Left cardiac atrium (tissue), 4 donors: ENCODE results near the gene CHST8. TPM values are rescaled to one million over a fixed set of nuclear protein-coding genes. Genes with fewer than 3 reads are reported as not detected.

Experiments
- ATAC-seq, 2 donors: fragments of 200-7000 bp; cut with Tn5 transposase; one replicate each; pipeline ENCODE4 v1.9.1; 2020; ENCODE audit warnings: mild to moderate bottlenecking in 2 of 2, moderate library complexity in 2 of 2
- DNase-seq: peaks from one replicate; pipeline ENCODE4 v3.0.0-alpha.2; 2020
- intact Hi-C, 2 donors: fragments of 100-400 bp; cut with DNase I; formaldehyde crosslinking; loops; one replicate each; pipeline versions ENCODE4 v1.14.1 to v1.15.1; 2022 to 2023
- total RNA-seq, 2 donors: library from RNA; stranded (reverse); fragmentation: NEBNext Ultra II Directional; extraction: Animal tissue kit (Norgen Biotek cat#: 25700); gene quantifications; one replicate each; pipeline ENCODE4 v1.2.1, GENCODE V29; 2021
- donor health status: DM: no; HTN: yes; CAD: no.
- donor health status: DM: no; HTN: yes; CAD: no; lungs with severe emphysema.
- donor health status: DM: yes; HTN: yes; CAD: no.
- donor health status: Dilated cardiomyopathy.

CHST8 gene
- total RNA-seq, 2 donors from 2014 or later, result 0.29 to 0.42 TPM

- ATAC-seq, result no peak
- intact Hi-C loops, result no loop called here
- no peak for DNase-seq
These were observed 78.8 kb downstream of the CHST8 start for GRCh38 chr19:33700408-33701013.

GRCh38 chr19:33701565-33701964 lies 79.8 kb downstream of the CHST8 start:
- ATAC-seq (no peak), DNase-seq (no peak)
- intact Hi-C loops, result no loop called here

DNA sequence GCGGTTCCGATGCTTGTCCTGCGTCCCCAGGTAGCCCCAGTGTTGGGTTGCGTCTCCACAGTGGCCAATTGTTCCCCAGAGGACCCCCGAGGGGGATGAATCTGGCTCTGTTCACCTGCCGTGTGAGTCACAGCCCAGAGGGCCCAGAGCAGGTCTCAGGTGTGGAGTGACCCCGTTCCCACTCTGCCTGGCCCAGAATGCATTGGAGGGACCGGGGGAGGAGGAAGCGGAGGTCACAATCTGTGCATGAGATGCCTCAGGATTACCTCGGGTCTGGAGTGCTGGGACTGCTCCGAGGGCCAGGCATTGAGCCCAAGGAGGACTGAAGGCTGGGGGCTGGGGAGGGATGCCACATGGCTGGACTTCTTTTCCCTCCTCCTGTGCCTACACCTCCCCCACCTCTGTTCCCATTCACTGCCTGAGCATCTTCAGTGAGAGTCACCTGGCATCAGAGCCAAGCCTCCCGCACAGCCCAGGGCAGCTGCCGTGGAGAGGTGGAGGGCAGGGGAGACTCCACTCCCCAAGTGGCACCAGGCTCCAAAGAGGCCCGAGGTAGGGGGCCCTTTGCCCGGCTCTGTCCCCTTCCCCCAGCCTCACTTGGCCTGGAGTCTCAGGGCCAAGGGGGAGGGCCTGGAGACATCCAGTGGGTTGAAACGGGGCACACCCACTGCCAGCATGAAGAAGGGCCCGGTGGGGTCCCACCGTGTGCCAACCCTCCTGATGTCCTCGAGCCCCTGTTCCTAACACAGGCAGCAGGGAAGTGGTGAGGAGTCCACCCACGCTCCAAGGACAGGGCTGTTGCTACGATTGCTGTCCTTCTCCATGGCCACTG lies 81.1 kb downstream of the CHST8 start:
- intact Hi-C loops, result no loop called here
- ATAC-seq, result no peak
- DNase-seq, result peak; percentile 9

DNA sequence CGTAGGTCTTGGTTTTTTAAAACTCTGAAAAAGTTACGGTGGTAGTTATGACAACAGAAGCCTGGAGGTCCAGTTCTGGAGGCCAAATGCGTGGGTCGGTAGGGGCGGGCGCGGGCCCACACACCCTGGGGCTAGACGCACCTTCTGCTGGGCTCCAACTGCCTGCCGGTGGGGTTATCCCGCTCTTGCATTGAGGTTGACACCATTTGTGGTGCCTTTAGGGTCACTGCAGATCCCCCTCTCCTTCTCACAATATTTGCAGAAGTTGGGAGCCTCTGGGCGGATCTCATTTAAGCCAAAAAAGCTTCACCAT lies 81.6 kb downstream of the CHST8 start:
- DNase-seq, result no peak
- no peak for ATAC-seq
- intact Hi-C loops, result no loop called here

DNA sequence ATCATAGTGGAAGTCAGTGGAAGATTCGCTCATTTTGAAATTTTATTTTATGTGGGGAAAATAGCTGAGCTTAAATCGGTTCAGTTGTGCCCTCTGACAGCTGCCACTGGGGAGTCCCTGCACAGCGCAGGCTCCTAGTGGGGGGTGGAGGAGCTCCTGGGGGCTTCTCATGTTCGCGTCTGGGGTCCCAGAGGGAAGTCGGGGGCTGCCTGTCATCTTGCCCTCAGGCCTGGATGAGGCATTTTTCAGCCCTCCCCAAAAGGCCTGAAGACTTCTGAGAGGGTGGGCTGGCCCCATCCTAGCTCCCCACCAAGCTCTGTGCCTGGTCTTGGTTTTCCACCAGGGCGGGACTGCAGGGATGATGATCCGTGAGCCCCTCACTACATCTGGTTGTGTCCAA lies 82.1 kb downstream of the CHST8 start:
- DNase-seq (peak; percentile 12), ATAC-seq (no peak)
- intact Hi-C loops, result no loop called here

DNA sequence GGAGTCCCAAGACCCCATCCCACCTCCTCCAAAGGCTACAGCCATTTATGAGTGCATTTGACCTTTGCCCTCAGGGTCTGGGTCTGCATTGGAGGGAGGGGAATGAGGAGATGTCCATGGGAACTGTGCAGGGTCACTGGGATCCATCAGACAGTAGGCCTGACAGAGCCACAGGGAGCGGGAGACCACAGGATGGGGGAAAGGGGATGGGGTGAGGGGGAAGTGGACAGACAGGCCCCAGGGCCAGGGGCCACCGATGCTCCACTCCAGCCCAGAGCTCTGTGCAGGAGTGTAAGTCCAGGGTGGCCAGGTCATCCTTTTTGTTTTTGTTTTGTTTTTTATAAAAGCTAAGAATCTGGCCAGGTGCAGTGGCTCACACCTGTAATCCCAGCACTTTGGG lies 82.5 kb downstream of the CHST8 start:
- ATAC-seq (no peak), DNase-seq (peak; percentile 4)
- intact Hi-C loops, result no loop called here

GRCh38 chr19:33705090-33705847 lies 83.5 kb downstream of the CHST8 start:
- ATAC-seq (no peak), DNase-seq (peak; percentile 11)
- intact Hi-C loops, result no loop called here

DNA sequence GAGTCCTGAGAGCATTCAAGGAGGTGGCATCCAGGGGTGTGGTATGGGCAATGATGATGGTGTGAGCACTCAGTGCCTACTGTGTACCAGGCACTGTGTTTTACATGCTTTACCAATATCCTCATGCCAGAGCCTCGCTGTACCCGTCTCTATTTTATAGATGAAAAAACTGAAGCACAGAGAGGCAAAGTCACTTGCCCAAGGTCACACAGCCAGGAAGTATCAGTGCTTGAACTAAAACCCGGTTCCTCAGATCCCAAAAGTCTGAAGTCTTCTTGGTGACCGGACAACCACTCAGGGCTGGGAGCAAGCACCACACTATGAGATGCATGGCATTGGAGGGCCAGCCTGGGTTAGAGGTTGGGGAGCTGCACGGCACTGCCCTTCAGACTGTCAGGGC lies 84.1 kb downstream of the CHST8 start:
- ATAC-seq (no peak), DNase-seq (peak; percentile 5)
- intact Hi-C loops, result no loop called here

GRCh38 chr19:33706631-33707030 lies 84.9 kb downstream of the CHST8 start:
- intact Hi-C loops, result no loop called here
- no peak for DNase-seq
- ATAC-seq, result no peak

DNA sequence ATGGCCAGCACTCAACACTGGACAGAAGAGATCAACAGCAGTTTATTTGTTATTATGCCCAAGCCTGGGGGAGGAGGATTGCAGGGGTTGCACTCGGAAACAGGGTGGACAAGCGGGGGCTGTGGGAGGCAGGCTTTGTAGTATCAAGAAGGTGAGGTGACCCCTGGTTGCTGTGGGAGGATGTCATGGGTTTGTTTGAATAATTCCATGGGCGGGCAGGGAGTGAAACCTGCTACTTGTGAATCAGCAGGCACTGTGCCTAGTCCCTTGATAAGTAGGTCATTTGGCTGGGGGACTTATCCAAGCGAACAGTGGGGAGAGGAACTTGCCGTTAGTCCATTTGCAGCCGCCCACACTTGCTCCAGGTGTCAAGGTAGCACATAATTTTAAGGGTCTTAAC lies 90.5 kb downstream of the CHST8 start:
- peak; percentile 1 for DNase-seq
- no peak for ATAC-seq
- intact Hi-C loops, result no loop called here

- intact Hi-C loops, result no loop called here
- DNase-seq (no peak), ATAC-seq (no peak)
These were observed 91.4 kb downstream of the CHST8 start for GRCh38 chr19:33713194-33713593.

DNA sequence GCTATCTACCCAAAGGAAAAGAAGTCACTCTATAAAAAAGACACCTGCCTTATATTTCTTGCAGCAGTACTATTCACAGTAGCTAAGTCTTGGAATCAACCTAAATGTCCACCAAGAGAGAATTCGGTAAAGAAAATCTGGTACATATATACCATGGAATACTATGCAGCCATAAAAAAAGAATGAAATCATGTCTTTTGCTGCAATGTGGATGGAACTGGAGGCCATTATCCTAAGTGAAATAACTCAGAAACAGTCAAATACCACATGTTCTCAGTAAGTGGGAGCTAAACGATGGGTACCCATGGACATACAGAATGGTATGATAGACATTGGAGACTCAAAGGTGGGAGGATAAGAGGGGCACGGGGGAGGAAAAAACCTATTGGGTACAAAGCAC lies 92.4 kb downstream of the CHST8 start:
- DNase-seq (no peak), ATAC-seq (no peak)
- intact Hi-C loops, result no loop called here

- DNase-seq (no peak), ATAC-seq (no peak)
- intact Hi-C loops, result no loop called here
These were observed 93.7 kb downstream of the CHST8 start for GRCh38 chr19:33715462-33715861.

- intact Hi-C loops, result no loop called here
- DNase-seq (no peak), ATAC-seq (no peak)
These were observed 96.1 kb downstream of the CHST8 start for GRCh38 chr19:33717878-33718277.

DNA sequence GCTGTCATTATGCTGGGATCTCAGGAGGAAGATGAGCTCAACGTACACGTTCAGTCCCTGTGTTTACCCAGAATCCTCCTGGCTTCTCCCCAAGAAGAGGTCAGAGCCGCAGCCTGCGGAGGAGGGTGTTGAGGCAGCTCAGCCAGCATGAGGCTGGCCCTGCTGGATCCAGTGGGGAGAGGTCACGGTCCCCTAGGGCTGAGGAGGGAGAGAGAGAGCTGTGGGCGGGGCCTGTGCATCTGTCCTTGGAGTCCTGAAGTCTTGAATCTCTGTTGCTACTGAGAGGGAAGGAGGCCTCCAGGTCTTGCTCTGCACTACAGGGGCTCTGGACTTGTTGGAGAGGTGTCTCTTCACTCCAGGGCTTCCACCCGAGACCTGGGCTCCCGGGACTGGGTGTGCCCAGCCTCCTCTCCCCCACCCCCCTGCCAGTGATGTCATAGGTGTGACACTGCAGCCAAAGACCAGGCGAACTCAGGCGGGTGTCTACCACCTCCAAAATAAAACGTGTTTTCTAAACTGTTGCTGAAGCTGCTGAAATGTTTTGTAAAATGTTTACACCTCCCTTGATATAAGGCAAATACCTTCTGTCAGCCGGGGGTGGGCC lies 97.0 kb downstream of the CHST8 start:
- DNase-seq (no peak), ATAC-seq (no peak)
- intact Hi-C loops, result no loop called here

GRCh38 chr19:33719366-33720154 lies 97.8 kb downstream of the CHST8 start:
- no peak for ATAC-seq
- intact Hi-C loops, result no loop called here
- no peak for DNase-seq

- ATAC-seq, result peak in 1 of 2 donors; percentile 19
- intact Hi-C loops, result no loop called here
- DNase-seq, result no peak
These were observed 98.4 kb downstream of the CHST8 start for GRCh38 chr19:33720155-33720493.

DNA sequence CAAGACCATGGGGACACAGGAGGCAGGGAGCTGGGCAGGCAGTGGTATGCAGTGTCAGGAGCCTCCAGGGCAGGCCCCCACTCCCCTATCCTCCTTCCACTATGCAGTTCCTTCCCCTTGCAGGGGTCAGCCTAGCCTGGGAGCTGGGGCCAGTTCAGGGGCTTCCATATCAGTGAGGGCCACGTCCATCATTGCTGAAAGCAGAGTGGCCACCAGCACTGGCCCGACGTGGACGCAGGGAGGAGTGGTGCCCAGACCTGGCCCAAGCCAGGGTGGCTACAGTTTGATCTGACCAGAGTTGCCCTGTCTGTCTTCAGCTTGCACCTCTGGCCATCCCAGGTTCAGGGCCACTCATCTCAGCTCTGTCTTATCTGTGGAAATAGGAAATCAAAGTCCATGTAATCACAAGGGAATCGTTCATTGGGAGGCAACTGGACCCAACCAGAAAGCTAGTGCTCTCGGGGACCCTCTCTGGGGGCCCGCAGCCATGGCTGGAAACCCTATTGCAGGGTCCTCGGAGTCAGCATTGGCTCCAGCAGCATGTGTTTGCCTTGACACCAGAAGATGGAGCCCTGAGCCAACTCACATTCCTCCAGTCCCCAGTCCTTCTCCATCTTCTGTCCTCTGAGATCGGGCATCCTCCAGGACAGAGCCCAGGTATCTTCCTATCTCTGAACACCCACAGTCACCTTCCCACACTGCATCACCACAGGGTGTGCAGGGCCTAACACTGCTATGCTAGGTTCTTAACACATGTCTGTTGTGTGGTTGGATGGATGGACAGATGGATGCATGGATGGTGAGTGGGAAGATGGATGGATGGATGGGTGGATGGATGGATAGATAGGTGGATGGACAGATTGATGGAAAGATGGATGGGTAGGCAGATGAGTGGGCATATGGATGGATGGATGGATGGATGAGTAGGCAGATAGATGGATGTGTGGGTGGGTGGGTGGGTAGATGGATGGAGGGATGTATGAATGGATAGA lies 99.2 kb downstream of the CHST8 start:
- intact Hi-C loops, result no loop called here
- ATAC-seq (no peak), DNase-seq (no peak)
